IPS-11a (cell line): Measurements from ENCODE around the gene RUNX1.
A peak's percentile ranks its signal among the peaks of the same experiment; 100 is the strongest.

ENCODE experiments used
- H3K4me3 ChIP-seq: one replicate; pipeline ENCODE4 v1.5.1; 2013; ENCODE audit warnings: low read depth, low read length, control low read depth

The RUNX1 gene

DNA sequence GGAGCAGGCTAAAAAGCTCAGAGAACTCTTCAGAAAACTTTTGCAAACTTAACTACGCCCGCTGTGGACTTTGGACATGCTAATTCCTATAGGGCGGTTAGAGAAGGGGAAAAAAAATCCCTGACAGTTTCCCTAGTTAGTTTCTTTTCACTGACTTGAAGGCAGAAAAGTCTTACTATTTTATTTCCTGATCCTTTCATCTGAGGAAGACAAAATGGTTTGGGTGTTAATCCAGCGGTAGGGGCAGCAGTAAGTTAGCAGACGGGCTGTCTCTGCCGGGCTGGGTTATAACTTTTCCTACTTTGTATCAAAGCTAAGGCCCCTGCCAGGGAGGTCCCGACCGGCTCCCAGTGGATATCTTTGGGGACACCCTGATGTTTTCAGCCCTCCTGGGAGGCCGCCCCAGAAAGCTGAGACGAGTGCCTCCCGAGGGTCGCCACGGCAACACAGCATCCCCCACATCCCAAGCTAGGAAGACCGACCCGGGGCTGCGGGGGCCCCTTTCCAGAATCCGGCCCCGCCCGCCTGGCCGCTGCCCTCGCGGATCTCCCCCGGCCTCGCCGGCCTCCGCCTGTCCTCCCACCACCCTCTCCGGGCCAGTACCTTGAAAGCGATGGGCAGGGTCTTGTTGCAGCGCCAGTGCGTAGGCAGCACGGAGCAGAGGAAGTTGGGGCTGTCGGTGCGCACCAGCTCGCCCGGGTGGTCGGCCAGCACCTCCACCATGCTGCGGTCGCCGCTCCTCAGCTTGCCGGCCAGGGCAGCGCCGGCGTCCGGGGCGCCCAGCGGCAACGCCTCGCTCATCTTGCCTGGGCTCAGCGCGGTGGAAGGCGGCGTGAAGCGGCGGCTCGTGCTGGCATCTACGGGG lies 162.6 kb downstream of the RUNX1 start:
- peak overlapping the region; percentile 24 for H3K4me3 ChIP-seq

DNA sequence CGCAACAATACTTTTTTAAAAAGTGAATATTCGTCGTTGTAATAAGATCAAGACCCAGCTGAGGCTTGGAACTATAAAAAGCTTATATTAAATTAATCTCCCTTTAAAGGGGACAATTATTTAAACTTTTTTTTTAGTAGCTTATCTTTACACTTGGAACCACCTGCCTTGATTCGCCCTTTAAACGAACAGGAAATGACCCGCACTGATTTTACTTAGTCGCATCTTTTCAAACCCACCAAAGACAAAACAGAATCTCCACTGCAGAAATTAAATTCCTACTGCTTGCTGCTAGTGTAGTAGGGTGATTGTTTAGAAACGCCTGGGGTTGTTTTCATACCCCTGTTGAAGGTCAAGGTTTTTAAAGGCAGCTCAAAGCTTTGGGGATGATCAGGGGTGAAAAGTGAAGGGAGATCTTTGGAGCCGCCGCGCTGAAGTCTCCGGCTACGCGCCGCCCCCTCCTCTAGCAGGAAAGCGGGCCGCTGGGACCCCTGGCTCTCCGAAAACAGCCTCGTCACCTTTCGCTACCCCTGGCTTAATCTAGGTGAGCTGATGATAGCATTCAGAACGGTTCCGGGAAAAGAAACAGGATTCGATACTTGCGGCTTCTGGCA lies 163.4 kb downstream of the RUNX1 start:
- H3K4me3 ChIP-seq: no peak overlapping the region

DNA sequence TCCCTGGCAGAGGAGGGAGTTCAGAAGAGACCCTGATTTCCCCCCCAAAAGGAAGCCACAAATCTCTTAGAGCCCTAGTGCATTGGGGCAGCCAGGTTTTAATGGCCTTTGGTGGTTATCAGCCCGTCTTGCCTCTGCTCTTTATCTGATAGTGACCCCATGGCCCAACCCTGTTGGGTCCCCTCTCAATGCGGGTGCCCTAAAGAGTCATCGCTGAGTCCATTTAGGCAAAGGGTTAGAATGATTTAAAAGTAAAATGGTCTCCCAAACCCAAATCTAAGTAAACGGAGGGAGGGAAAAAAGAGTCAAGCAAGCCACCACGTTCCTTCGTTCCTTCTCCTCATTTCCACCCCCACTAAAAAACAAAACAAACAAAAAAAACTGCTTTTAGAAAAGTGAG lies 164.0 kb downstream of the RUNX1 start:
- no peak overlapping the region for H3K4me3 ChIP-seq

DNA sequence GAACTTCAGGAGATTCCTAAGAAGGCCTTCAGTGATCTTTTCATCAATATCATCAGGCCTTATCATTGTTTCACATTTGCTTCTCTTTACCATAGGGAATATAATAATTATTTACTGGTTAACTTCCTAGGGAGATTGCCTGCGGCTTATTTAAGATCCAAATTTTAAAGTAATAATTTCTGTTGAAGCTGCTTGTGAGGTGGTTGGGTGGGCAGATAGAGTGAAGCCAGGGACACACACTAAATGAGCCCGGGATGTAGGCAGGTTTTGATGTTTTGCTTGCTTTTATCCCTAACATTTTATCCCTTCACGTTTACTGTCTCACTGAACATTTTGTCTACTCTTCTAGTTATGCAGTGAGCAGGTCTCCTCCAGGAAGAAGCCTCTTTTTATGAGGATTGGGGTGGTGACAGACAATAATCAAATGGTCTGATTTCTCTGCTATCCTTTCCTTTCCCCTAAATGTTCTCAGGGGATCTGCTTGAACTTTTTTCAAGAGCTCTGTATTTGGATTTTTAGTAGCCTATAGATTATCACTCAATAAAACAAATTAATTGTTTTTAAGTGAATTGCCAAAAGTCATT lies 164.7 kb downstream of the RUNX1 start:
- no peak overlapping the region for H3K4me3 ChIP-seq

DNA sequence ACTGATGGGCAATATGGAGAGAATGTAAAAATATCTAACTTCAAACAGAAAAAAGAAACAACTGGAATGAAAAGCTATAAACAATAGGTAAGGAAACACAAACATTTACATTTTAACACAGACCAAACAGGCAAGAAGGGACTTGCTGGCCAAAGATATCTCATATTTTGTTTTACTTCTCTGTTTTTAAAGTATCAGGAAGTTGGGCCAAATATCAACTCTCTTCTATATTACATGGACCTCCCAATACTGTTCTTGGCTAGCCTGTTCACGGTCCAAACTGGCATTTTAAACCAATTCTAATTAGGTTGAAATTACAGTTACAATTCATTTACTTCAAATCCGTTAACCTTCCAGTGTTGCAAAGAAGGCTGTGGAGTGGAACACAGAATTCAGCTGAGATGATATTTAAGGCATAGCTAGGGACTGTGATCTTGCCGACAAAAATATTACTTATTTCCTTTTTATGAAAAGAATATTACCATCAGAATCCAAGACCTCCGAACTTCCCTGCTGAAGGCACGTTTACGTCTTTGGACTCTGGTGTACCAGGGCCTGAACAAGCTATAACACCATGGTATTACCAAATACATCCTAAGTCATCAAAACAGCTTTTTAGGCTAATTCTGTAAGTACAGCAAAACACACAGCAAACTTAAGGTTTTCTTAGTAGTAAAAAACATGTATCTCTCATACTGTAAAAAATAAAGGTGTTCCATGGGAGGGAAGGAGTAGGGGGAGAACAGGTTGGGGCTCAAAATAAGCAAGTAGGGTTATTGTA lies 165.4 kb downstream of the RUNX1 start:
- H3K4me3 ChIP-seq: no peak overlapping the region

DNA sequence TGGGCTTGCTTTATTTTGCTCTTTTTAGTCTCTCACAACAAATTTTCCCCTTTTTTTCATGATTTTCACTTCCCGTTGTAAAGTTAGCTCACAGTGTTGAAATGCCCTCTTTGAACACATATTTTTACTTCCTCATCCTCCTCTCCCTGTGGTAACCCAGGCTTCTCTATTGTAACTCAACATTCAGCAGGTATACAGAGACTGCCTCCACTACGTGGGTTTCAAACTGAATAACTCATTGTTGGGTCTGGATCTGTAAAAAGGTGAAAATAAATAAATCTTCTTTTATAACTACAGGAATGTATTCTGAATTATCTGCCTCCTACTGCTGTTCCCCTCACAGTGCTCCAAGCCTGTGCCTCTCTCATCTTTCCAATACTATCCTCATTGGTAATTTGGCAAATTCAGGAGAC lies 166.4 kb downstream of the RUNX1 start:
- H3K4me3 ChIP-seq: no peak overlapping the region

DNA sequence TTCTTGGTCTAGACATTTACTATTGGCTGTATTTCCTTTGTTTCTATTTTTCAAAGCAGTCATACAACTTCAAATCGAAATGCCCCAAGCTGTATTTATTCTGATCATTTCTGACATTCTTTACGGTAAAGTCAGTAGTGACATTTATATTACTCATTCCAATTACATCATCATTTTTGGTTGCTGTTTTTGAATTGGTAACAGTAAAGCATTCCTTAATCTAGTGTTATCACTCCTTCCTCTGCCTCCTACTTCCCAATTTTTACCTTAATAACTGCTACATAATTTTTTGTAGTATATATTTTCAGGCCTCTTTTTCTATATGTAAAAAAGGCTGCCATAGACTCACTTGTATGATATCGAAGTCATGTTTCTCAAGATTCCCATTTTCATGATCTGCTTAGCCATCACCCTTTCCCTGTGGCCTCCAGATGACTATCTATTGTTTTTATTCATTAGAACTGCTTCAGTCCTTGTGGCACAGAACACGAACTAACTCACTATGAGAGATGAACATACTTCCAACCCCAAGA lies 167.2 kb downstream of the RUNX1 start:
- H3K4me3 ChIP-seq: no peak overlapping the region

DNA sequence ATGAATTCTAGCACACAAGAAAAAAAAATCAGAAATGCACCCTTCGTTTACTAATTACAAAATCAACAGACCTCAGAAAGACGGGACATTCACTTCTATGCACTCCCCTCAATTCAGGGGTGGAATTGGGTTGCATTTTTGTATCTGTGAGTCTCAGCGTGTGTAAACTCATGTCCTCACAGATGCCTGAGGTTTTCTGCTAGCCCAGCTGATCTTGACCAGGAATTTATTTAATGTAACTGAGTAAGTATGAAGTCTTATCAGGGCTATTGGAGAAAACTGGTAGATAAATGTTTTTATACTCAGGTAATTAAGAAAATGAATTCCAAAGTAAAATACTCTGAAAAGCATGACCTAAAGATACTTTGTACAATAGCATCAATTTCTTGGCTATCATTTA lies 167.7 kb downstream of the RUNX1 start:
- no peak overlapping the region for H3K4me3 ChIP-seq

DNA sequence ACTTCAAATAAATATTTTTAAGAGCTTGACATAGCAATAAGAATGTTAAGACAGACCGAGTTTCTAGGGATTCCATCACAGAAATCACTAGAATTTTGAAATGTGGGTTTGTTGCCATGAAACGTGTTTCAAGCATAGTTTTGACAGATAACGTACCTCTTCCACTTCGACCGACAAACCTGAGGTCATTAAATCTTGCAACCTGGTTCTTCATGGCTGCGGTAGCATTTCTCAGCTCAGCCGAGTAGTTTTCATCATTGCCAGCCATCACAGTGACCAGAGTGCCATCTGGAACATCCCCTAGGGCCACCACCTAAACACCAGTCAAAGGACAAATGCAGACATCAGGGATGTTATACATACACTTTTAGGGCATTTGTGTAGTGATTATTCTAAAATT lies 168.7 kb downstream of the RUNX1 start:
- no peak overlapping the region for H3K4me3 ChIP-seq

DNA sequence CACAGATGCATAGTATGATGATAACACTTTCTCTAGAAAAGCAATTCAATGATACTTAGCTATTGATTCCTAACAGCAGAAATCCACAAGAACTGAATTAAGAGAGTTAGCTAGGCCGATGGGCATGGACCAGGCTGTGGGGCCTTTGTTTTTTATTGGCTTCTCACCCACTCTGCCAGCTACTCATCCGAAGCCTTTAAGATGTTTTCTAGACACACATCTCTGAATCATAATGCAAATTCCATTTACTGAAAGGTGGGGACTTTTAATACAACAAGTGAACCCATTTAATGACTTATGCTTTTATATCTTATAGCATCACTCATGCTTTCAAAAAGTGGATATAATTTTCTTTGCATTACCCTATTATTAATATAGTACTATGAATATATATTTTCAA lies 170.2 kb downstream of the RUNX1 start:
- no peak overlapping the region for H3K4me3 ChIP-seq

DNA sequence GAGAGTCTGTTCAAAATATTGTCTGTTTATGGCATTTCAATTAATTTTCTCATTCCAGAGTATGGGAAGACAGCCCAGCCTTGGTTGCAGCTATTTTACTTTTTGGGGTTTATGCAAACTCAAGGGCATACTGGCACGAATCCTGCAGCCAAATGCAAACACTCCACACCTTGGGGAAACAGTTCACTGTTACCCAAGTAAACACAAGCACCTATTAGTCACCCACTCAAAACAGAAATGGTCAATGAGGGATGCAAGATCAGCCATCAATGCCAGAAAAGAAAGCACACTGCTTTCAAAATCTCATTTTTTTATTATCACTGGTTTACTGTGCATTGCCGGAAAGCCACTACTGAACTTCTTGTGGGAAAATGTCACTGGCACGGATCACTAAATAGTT lies 170.6 kb downstream of the RUNX1 start:
- H3K4me3 ChIP-seq: no peak overlapping the region

DNA sequence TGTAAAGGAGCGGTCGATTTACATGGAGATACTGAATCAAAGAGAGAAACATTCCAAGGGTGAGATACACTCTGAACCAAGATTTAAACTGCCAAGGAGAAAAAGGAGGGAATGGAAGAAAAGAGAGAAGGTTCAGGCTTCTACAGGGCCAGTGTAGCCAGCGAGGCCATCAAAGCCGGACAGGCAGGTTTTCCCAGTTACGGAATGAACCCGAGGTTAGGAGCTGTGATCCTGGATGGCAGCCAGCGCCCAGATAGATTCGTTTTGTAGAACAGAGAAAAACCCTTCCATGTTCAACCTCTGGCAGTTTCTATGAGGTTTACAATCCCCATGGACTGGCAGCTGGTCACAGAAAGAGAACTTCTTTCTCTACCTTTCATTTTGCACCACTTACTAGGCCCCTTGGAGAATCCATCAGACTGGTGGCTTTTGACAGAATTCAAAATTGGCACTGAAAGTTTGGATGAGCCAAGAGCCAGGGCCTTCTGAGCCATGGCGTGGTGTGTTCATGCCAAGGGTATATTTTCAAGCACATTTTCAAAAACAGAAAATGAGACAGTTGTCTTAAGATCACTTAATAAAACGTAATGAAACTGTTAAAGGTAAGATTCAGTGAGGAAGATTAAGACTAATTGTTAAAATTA lies 171.5 kb downstream of the RUNX1 start:
- H3K4me3 ChIP-seq: no peak overlapping the region

DNA sequence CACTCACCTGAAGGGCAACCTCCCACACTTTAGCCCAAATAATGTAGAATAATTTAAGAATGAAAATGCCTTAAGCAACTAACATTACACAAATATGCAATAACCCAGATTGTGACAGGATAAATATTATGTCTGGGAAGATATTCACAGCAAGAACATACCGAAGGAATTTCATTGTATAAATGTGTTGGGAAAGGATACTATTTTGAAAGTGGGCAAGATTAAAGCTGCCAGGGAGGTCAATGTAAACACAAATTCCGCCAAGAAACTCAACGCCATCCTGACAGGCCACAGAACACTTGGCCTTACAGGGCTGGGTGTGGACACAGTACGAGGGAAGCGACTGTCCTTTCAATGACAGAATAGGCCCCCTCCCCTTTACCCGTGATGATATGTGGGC lies 173.3 kb downstream of the RUNX1 start:
- no peak overlapping the region for H3K4me3 ChIP-seq

DNA sequence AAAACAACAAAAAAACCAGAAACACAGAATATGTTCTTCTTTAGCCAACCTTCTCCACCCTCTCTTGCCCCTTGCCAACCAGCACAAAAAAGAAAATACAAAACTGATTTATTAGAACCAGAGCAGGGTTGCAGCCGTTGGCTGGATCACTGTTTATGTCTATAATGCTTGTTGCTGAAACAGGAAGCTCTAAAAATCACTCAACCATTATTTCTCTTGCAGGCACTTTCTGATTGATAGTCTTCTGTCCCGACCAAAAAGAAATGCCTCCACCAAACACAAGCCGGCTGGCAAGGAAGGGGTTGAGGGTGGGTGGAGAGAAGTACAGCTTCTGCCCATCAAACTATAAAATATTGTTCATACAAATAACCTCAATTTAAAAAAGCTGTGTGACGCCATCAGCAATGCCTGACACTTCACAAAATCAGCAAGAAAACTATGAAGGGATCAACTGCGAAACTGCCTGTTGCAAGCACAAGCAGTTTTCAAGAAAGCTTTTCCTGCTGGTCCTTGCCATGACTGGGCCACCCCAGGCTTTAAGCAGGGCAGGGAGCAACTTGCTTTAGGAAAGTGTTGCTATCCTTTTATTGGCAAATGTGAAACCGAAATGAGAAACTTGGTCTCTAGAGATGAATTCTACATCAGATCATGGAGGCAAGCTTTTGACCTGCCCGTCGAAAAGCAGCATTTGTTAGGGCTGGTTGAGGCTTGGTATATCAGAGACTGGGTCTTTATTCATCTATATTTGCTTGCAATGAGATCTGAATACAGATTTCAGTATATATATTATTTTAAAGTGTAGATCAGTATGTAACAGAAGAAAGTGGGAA lies 174.2 kb downstream of the RUNX1 start:
- H3K4me3 ChIP-seq: no peak overlapping the region

DNA sequence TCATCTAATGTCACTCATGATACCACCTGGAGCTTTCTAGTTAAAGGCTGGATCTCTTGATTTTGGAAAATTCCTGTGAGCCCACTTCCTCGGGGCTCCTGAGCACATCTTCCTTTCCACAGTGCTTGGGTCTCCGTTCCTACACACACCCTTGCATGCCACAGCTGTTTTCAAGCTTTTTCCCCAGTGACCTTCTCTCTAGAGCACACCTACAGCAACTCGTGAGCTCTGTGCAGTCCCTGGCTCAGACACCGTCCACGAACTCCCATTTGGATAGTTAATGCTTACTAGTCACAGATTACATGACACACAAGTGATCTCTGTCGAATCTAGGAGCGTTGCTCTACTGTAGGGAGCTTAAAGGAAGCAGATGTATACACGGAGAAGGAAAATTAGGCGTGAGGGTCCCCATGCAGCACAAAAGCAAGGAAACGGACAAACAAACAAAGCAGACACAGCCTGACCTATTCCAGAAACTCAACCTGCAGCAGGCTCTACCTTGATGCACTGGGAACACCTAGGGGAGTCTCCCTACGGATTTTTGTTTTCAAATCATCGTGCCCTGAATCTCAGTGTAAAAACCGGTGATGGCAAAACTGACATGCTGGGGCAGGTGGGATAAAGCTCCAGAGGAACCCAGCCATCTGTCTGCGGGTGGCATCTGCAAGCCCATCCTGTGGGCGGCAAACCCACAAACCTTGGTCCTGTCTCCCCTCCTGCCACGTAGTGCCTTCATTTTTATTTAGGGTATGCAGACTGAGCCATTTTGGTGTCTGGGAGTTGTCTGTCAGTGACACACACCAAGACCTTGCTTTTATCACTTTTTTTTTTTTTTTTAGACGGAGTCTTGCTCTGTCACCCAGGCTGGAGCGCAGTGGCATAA lies 177.8 kb downstream of the RUNX1 start:
- H3K4me3 ChIP-seq: no peak overlapping the region

DNA sequence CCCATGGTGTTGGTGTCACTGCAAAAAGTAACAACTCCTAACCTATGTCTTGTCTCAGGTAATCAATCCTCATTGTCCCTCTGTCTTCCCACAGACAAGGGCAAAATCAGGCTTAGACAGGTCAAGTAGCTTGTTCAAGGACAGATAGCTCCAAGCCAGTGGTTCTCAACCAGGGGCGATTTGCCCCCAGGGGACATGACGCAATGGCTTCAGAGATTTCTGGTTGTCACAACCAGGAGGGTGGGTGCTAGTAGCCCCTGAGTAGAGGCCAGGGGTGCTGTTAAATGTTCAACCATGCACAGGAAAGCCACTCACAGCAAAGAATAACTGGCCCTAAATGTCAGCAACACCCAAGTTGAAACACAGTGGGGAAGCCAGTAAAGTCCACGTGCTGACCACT lies 178.9 kb downstream of the RUNX1 start:
- H3K4me3 ChIP-seq: no peak overlapping the region

DNA sequence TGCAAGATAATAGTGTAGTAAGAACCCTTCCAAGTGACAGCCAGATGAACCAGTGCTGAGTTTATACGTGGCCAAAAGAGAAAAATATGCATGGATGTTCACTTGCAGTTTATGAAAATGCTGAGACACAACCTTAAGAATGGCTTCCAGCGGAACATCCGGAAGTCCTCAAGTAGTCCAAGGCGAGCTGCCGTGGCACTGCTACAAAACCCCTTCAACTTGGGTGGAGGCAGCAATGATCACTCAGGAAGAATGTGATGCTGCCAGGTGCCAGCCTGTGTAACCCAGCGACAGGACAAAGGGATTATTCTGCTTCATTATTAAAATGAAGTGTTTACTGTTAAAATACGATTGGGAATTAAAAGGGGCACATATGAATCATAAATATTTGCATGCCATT lies 179.6 kb downstream of the RUNX1 start:
- no peak overlapping the region for H3K4me3 ChIP-seq

DNA sequence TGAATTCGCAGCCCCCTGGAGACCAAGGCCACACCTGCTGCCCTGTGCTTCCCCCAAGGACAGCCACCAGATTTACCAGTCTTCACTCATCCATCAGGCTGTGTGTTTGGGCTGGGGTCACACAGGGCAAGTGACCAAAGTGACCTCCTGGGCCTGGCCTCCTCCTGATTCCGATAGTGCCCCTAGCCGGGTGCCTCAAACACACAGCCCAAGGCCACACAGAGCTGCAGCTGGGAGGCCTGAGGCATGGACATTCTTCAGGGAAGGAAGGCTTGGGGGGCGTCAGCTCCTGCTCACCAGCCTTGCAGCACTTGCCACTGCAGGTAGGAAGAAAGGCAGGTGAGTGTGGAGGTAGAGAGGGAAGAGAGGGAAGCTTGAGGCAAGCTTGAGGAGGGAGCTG lies 181.3 kb downstream of the RUNX1 start:
- no peak overlapping the region for H3K4me3 ChIP-seq
